ENCODE results near the gene PKN3. TPM values are rescaled to one million over a fixed set of nuclear protein-coding genes. Genes with fewer than 3 reads are reported as not detected.
A peak's percentile ranks its signal among the peaks of the same experiment; 100 is the strongest.

The PKN3 gene
- total and polyA plus RNA-seq, 2 donors (not counting 1 experiment from before 2014, with no cell fraction given) = 1.4 to 3.7 TPM

DNA sequence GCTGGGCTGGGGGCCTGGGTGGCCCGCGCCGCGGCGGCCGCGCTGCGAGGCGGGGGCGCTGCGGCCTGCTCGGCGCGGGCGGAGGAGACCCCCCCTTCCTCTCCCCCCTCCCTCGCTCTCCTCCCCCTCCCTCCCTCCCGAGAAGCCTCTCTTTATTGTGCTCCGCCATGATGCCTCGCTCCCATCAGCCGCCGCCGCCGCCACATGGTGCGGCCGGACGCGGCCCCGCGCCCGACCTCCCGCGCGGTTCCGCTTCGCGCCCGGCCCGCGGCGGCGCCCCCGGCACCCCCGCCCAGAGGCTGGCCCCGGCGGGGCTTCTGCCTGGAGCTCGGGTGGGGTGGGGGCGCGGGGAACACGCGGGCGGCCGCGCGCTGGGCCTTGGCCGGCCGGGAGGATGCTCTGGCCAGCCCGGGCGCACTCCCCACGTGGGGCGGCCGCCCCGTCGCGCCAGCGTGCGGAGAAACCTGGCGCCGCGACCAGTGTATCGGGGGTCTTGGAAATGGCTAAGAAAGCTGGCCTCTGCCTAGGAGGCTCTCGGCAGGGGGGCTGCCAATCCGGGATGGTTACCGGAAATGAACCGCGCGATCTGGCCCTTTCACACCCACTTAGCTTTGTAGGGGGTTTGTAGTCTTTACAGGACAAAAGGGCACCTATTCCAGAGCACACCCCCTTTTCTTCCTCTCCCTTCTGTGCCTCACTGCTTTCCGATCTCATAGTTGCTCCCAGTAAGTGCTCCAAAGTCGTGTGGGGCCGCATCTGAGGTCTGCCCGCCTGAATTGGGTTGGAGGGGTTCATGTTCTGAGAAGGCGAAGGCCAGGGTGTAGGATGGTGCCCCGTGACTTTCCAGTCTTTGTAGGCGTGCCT lies 12.3 kb upstream of the PKN3 start:
- POLR2A ChIA-PET = interaction anchor here (0.6 to 1.9 kb wide), 8 partner anchors 8 to 836 kb away, joined by 3 to 6 read pairs (median 4); partner anchors contain the start of genes DYNC2I2, ENDOG, ENG and ZDHHC12
- under 1% methylated on average over 74 of the region's 83 CpGs for WGBS (ENCODE audit: insufficient coverage)
- no peaks in the 10 kb centered on the region for H3K9me3 Mint-ChIP-seq (ENCODE audit: insufficient read depth)
- no peaks in the 10 kb centered on the region for H3K27me3 Mint-ChIP-seq
- peak overlapping the region; percentile 96 for H3K27ac Mint-ChIP-seq
- Histone ChIP-seq H3K36me3 (replicated peaks in 1 of 2; ENCODE audit: control extremely low read depth in 1 of 2, control insufficient read depth in 1 of 2, extremely low read depth in 1 of 2, insufficient read depth in 2 of 2, low read length in 1 of 2) (peaks cover 14 to 38% of the 10 kb centered on the region in 2 experiments), H3K27me3 (replicated peaks in 1 of 4; ENCODE audit: control extremely low read depth in 1 of 4, control insufficient read depth in 3 of 4, insufficient read depth in 4 of 4, low read length in 3 of 4) (no peaks in the 10 kb centered on the region), H3K27ac (ENCODE audit: low read length in 2 of 2) (peak overlapping the region; percentile 15 to 75), H3K4me2 (replicated peaks; ENCODE audit: low read depth, low read length, poor library complexity, severe bottlenecking) (peak overlapping the region; percentile 85), H3K9me3 (ENCODE audit: control extremely low read depth in 1 of 3, control insufficient read depth in 2 of 3, insufficient read depth in 1 of 3, low read length in 2 of 3) (no peaks in the 10 kb centered on the region), H2AFZ (ENCODE audit: insufficient read depth, low read depth, low read length, poor library complexity, severe bottlenecking) (peak overlapping the region; percentile 37), H3K4me3 (ENCODE audit: control extremely low read depth in 1 of 5, extremely low read depth in 1 of 5, insufficient read depth in 1 of 5, low read depth in 2 of 5, low read length in 4 of 5) (peak overlapping the region; percentile 54 to 84 (median 77)), H3K9ac (ENCODE audit: low read length) (peak overlapping the region; percentile 77), H3K4me1 (ENCODE audit: control insufficient read depth in 2 of 2, insufficient read depth in 2 of 2, low read length in 2 of 2) (peaks cover 41 to 50% of the 10 kb centered on the region in 2 donors), H4K20me1 (ENCODE audit: control insufficient read depth, insufficient read depth, low read length, poor library complexity, severe bottlenecking) (peaks cover 32% of the 10 kb centered on the region), H3K79me2 (ENCODE audit: control insufficient read depth, insufficient read depth, low read length) (peaks cover 70% of the 10 kb centered on the region)
- H3K4me1 Mint-ChIP-seq = peaks cover 50% of the 10 kb centered on the region
- peak; percentile 7 for ATAC-seq (ENCODE audit: low read depth)
- intact Hi-C loops (cut with micrococcal nuclease) = loop anchor here (1.0 to 5.0 kb wide), 8 partner anchors 34 to 233 kb away; partner anchors contain the start of genes DYNC2I2, ENDOG, ODF2 and SPOUT1
- DNase-seq = peak; percentile 74
- TF ChIP-seq EZH2 (IDR thresholded peaks at IDR 0.05; ENCODE audit: borderline replicate concordance, insufficient read depth, low read depth, low read length, poor library complexity, severe bottlenecking) = no peak
- TF ChIP-seq, protein P1, sequence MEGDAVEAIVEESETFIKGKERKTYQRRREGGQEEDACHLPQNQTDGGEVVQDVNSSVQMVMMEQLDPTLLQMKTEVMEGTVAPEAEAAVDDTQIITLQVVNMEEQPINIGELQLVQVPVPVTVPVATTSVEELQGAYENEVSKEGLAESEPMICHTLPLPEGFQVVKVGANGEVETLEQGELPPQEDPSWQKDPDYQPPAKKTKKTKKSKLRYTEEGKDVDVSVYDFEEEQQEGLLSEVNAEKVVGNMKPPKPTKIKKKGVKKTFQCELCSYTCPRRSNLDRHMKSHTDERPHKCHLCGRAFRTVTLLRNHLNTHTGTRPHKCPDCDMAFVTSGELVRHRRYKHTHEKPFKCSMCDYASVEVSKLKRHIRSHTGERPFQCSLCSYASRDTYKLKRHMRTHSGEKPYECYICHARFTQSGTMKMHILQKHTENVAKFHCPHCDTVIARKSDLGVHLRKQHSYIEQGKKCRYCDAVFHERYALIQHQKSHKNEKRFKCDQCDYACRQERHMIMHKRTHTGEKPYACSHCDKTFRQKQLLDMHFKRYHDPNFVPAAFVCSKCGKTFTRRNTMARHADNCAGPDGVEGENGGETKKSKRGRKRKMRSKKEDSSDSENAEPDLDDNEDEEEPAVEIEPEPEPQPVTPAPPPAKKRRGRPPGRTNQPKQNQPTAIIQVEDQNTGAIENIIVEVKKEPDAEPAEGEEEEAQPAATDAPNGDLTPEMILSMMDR (IDR thresholded peaks at IDR 0.05) = no peak
- H3K4me3 Mint-ChIP-seq = peak overlapping the region; percentile 98
- CTCF ChIA-PET = interaction anchor here (1.3 to 4.3 kb wide), 5 partner anchors 12 to 239 kb away, joined by 3 to 13 read pairs (median 4); partner anchors contain the start of genes PKN3 and ZDHHC12
